Psoas muscle (tissue), 8 donors: ENCODE results near the gene DDX27. TPM values are rescaled to one million over a fixed set of nuclear protein-coding genes. Genes with fewer than 3 reads are reported as not detected.

ENCODE experiments used
- ATAC-seq, 4 donors: fragments of 200-7000 bp; cut with Tn5 transposase; one replicate each; pipeline ENCODE4 v1.9.1; 2020; ENCODE audit warnings: moderate library complexity in 3 of 4, mild to moderate bottlenecking in 2 of 4
- DNase-seq, 2 donors: peaks; one replicate each; pipeline ENCODE4 v3.0.0-alpha.2; 2020
- H3K27ac ChIP-seq: fragments of 200-600 bp; one replicate; pipeline ENCODE4 v1.8.0; 2022
- H3K27me3 ChIP-seq, 3 donors: fragments of 200-600 bp in 1 of 3; one replicate each; pipeline versions ENCODE4 v1.6.1 to v1.8.0; 2013 to 2022; ENCODE audit warnings: low read length in 2 of 3, mild to moderate bottlenecking in 2 of 3, moderate library complexity in 1 of 3; ENCODE audit not compliant: insufficient read depth in 3 of 3
- H3K36me3 ChIP-seq, 2 donors: fragments of 200-600 bp in 1 of 2; one replicate each; pipeline versions ENCODE4 v1.6.1 to v1.8.0; 2013 to 2022; ENCODE audit warnings: low read depth in 1 of 2, mild to moderate bottlenecking in 1 of 2, moderate library complexity in 1 of 2; ENCODE audit not compliant: insufficient read depth in 1 of 2
- H3K4me1 ChIP-seq: fragments of 200-600 bp; one replicate; pipeline ENCODE4 v1.8.0; 2022
- H3K4me3 ChIP-seq: fragments of 200-600 bp; one replicate; pipeline ENCODE4 v1.8.0; 2022; ENCODE audit warnings: mild to moderate bottlenecking
- H3K9me3 ChIP-seq: fragments of 200-600 bp; one replicate; pipeline ENCODE4 v1.8.0; 2022
- CTCF ChIP-seq: fragments of 200-600 bp; IDR thresholded peaks from one replicate; pipeline ENCODE4 v1.8.0; 2022; ENCODE audit warnings: antibody characterized with exemption
- WGBS, 3 donors: extraction: QIAGEN DNeasy Blood & Tissue Kit; methylation state at CpG; one replicate each; pipeline versions ENCODE4 v1.1.6 to v1.1.7; 2013; 5-methylcytosine and 5-hydroxymethylcytosine counted together
- intact Hi-C, 2 donors: fragments of 100-400 bp; cut with DNase I; formaldehyde crosslinking; loops; one replicate each; pipeline versions ENCODE4 v1.11.0 to v1.14.2; 2022
- polyA plus RNA-seq, 3 donors: library from polyadenylated mRNA; stranded (reverse); fragments of 200-250 nt; gene quantifications; one replicate each; pipeline ENCODE4 v1.2.3, GENCODE V29; 2013
- total RNA-seq, 4 donors: library from RNA; stranded (reverse); fragmentation: NEBNext Ultra II Directional in 2 of 4; extraction: Animal tissue kit (Norgen Biotek cat#: 25700) in 2 of 4; gene quantifications; one replicate each; pipeline versions ENCODE4 v1.2.1 to v1.2.4, GENCODE V29; 2021 to 2023
- donor health status: healthy with polysubstance abuse.
- donor health status: DM: no; HTN: no; CAD: no; lungs with moderate emphysema.
- donor health status: Bipolar disorder and iron deficiency.
- donor health status: healthy.
- donor health status: DM: yes; HTN: yes; CAD: no.
- donor health status: DM: no; HTN: no; CAD: no.
- donor health status: DM: no; HTN: no; CAD: no.
- donor health status: DM: yes; HTN: yes; CAD: no.

Gene DDX27
- total and polyA plus RNA-seq, 7 donors, result 19.4 to 62.9 (median 30.5) TPM

- Histone ChIP-seq H3K27me3 (no peaks in the 10 kb centered on the region), H3K4me1 (no peaks in the 10 kb centered on the region), H3K36me3 (no peaks in the 10 kb centered on the region), H3K9me3 (no peaks in the 10 kb centered on the region), H3K4me3 (no peak overlapping the region), H3K27ac (no peak overlapping the region)
- no peak for TF ChIP-seq CTCF
- DNase-seq (no peak), ATAC-seq (no peak)
- WGBS, 3 donors, result 71 to 91% (median 74%) methylated on average over 9 of the region's 9 CpGs
- intact Hi-C loops, result no loop called here
These were observed 15.5 kb upstream of the DDX27 start for GRCh38 chr20:49203746-49204145.

- DNase-seq (no peak), ATAC-seq (no peak)
- H3K4me3 ChIP-seq, result no peak overlapping the region
- H3K27me3 ChIP-seq, result no peaks in the 10 kb centered on the region
- intact Hi-C loops, result no loop called here
- no peaks in the 10 kb centered on the region for H3K4me1 ChIP-seq
- H3K9me3 ChIP-seq, result no peaks in the 10 kb centered on the region
- no peak overlapping the region for H3K27ac ChIP-seq
- TF ChIP-seq CTCF, result no peak
- 90 to 94% (median 91%) methylated on average over 6 of the region's 6 CpGs for WGBS, 3 donors
- H3K36me3 ChIP-seq, result no peaks in the 10 kb centered on the region
These were observed 12.1 kb upstream of the DDX27 start for GRCh38 chr20:49207076-49207475.

GRCh38 chr20:49210101-49210756 lies 9.0 kb upstream of the DDX27 start:
- ATAC-seq, result no peak
- DNase-seq, result no peak
- 84 to 88% (median 86%) methylated on average over 1 of the region's 1 CpG for WGBS, 3 donors
- H3K4me3 ChIP-seq, result no peak overlapping the region
- intact Hi-C loops, result no loop called here
- no peaks in the 10 kb centered on the region for H3K4me1 ChIP-seq
- H3K27ac ChIP-seq, result no peak overlapping the region
- no peaks in the 10 kb centered on the region for H3K27me3 ChIP-seq
- H3K9me3 ChIP-seq, result no peaks in the 10 kb centered on the region
- TF ChIP-seq CTCF, result no peak
- H3K36me3 ChIP-seq, result no peaks in the 10 kb centered on the region

GRCh38 chr20:49210757-49211110 lies 8.5 kb upstream of the DDX27 start:
- 79 to 88% (median 81%) methylated on average over 1 of the region's 1 CpG for WGBS, 3 donors
- Histone ChIP-seq H3K27ac (no peak overlapping the region), H3K27me3 (no peaks in the 10 kb centered on the region), H3K36me3 (no peaks in the 10 kb centered on the region), H3K4me3 (no peak overlapping the region), H3K4me1 (no peaks in the 10 kb centered on the region), H3K9me3 (no peaks in the 10 kb centered on the region)
- TF ChIP-seq CTCF, result no peak
- intact Hi-C loops, result no loop called here
- DNase-seq (no peak), ATAC-seq (no peak)

GRCh38 chr20:49214571-49214970 lies 4.6 kb upstream of the DDX27 start:
- ATAC-seq (no peak), DNase-seq (no peak)
- no peaks in the 10 kb centered on the region for H3K27me3 ChIP-seq
- intact Hi-C loops, result no loop called here
- peaks cover 3% of the 10 kb centered on the region for H3K4me1 ChIP-seq
- H3K27ac ChIP-seq, result no peak overlapping the region
- H3K9me3 ChIP-seq, result no peaks in the 10 kb centered on the region
- no peaks in the 10 kb centered on the region for H3K36me3 ChIP-seq
- H3K4me3 ChIP-seq, result no peak overlapping the region
- no peak for TF ChIP-seq CTCF
